Chondrocyte (in vitro differentiated cells): Measurements from ENCODE around the gene DENND6A. TPM values are rescaled to one million over a fixed set of nuclear protein-coding genes. Genes with fewer than 3 reads are reported as not detected.
A peak's percentile ranks its signal among the peaks of the same experiment; 100 is the strongest.
"Not testable (repeated sequence)": the region's sequence is repeated elsewhere in the genome, so short reads cannot be mapped to it uniquely, and the experiment has no call there.

ENCODE experiments used
- DNase-seq: peaks from one replicate; pipeline ENCODE4 v3.0.0; 2021; ENCODE audit warnings: mixed read lengths, low spot score
- H3K27ac Mint-ChIP-seq: one replicate; pipeline ENCODE4 v1.8.0; 2021; ENCODE audit warnings: mild to moderate bottlenecking, moderate library complexity, mixed read lengths; ENCODE audit not compliant: unreplicated experiment
- H3K27me3 Mint-ChIP-seq: 2 replicates; pipeline ENCODE4 v1.8.0; 2021; ENCODE audit warnings: low read depth, mixed read lengths
- H3K36me3 Mint-ChIP-seq: 2 replicates; pipeline ENCODE4 v1.8.0; 2021; ENCODE audit warnings: low read depth, mixed read lengths
- H3K4me1 Mint-ChIP-seq: 2 replicates; pipeline ENCODE4 v1.8.0; 2021; ENCODE audit warnings: low read depth, mild to moderate bottlenecking, mixed read lengths
- H3K4me3 Mint-ChIP-seq: one replicate; pipeline ENCODE4 v1.8.0; 2021; ENCODE audit warnings: mild to moderate bottlenecking, moderate library complexity, mixed read lengths; ENCODE audit not compliant: unreplicated experiment
- H3K9me3 Mint-ChIP-seq: 2 replicates; pipeline ENCODE4 v1.8.0; 2021; ENCODE audit warnings: low read depth, mixed read lengths
- CTCF ChIP-seq: fragments of 200-600 bp; sonication (generic); IDR thresholded peaks from 2 replicates; pipeline ENCODE4 v1.5.0; 2021; ENCODE audit warnings: antibody characterized with exemption, mild to moderate bottlenecking, moderate library complexity
- total RNA-seq: library from RNA; stranded (reverse); gene quantifications from 3 replicates; pipeline ENCODE4 v1.2.1, GENCODE V29; 2021

The DENND6A gene
- total RNA-seq, 1 donor from 2014 or later, result 19.8 TPM

- Mint-ChIP-seq H3K9me3 (no peaks in the 10 kb centered on the region), H3K36me3 (no peaks in the 10 kb centered on the region), H3K4me3 (no peak overlapping the region), H3K27me3 (no peaks in the 10 kb centered on the region), H3K27ac (no peak overlapping the region), H3K4me1 (peaks cover 5% of the 10 kb centered on the region)
- no peak for TF ChIP-seq CTCF
- no peak for DNase-seq
Measured at GRCh38 chr3:57696801-57697321, 4.0 kb upstream of the DENND6A start.

- H3K4me3 Mint-ChIP-seq, result peak overlapping the region; percentile 25
- no peaks in the 10 kb centered on the region for H3K9me3 Mint-ChIP-seq
- H3K27ac Mint-ChIP-seq, result no peak overlapping the region
- H3K36me3 Mint-ChIP-seq, result no peaks in the 10 kb centered on the region
- H3K4me1 Mint-ChIP-seq, result peaks cover 27% of the 10 kb centered on the region
- no peak for TF ChIP-seq CTCF
- no peak for DNase-seq
- H3K27me3 Mint-ChIP-seq, result no peaks in the 10 kb centered on the region
Measured at GRCh38 chr3:57694146-57694545, 1.3 kb upstream of the DENND6A start.

DNA sequence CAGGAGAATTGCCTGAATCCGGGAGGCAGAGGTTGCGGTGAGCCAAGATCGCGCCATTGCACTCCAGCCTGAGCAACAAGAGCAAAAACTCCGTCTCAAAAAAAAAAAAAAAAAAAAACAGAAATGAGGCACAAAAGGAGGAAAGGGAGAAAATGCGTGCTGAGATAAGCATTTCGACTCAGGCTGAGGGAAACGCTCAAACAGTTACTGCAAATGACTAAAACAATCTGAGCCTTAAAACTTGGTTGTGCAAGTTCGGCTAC is 813 bp downstream of the DENND6A start:
- H3K27ac Mint-ChIP-seq, result peak overlapping the region; percentile 92
- not testable (repeated sequence) for H3K27me3 Mint-ChIP-seq

DNA sequence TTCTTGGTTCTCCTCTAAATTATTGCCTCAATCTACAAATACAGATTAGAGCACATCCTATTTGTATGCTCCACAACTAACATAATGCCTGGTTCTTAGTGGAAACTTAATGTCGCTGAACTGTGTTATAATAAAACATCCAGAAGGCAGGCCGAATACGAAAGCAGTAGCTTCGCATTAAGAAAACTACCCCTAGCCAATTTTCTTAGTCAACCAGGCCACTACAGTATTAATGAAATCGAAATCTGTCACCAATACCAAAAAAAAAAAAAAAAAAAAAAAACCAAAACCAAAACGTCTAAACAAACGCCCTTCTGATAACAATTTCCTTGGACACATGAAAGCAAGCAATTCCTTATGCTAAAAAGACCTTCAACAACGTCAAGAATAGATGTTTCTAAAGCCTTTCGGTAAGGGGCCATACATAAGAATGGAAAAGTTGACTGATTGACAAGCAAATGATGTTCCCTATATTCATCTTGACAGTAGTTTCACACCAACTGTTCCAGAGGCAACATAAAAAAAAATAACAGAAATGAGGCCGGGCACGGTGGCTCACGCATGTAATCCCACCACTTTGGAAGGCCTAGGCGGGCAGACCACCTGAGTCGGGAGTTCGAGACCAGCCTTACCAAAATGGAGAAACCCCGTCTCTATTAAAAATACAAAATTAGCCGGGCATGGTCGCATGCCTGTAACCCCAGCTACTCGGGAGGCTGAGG is 1.3 kb downstream of the DENND6A start:
- DNase-seq, result no peak
- Mint-ChIP-seq H3K27me3 (no peaks in the 10 kb centered on the region), H3K27ac (peak overlapping the region; percentile 92), H3K36me3 (no peaks in the 10 kb centered on the region), H3K9me3 (no peaks in the 10 kb centered on the region), H3K4me1 (peaks cover 33% of the 10 kb centered on the region), H3K4me3 (peak overlapping the region; percentile 86)
- TF ChIP-seq CTCF, result peak; percentile 6

More for the DNA sequence above, 813 bp downstream of the DENND6A start:
- Mint-ChIP-seq H3K4me3 (peak overlapping the region; percentile 86), H3K4me1 (peaks cover 33% of the 10 kb centered on the region)
- H3K36me3 Mint-ChIP-seq, DNase-seq, H3K9me3 Mint-ChIP-seq: not testable (repeated sequence)

DNA sequence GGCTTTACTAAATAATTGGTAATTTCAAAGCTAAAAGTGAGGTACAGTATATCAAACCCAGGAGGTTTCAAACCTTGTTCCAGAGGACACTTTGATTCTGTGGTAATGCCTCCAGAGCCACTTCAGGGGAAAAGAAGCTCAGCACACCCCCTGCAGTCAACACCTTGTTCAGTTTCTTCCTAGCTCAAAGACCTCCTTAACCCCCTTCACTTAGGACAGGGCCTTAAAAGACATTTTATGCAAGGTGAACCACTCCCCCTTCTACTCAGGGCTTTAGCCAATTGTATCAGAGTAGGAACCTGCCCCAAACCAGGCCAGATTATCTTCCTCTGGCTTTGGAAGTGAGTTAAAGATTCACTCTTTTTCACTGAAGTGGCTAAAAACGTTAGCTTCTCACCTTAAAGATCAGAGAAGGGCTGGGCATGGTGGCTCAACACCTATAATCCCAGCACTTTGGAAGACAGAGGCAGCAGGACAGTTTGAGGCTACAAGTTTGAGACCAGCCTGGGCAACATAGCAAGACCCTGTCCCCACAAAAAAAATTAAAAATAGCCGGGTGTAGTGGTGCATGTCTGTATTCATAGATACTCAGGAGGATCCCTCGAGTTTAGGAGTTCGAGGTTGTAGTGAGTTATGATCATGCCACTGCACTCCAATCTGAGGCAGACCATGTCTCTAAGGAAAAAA is 3.4 kb downstream of the DENND6A start:
- no peaks in the 10 kb centered on the region for H3K36me3 Mint-ChIP-seq
- no peaks in the 10 kb centered on the region for H3K9me3 Mint-ChIP-seq
- H3K27ac Mint-ChIP-seq, result peak overlapping the region; percentile 5
- TF ChIP-seq CTCF, result no peak
- no peak overlapping the region for H3K4me3 Mint-ChIP-seq
- no peak for DNase-seq
- H3K4me1 Mint-ChIP-seq, result peaks cover 33% of the 10 kb centered on the region
- H3K27me3 Mint-ChIP-seq, result no peaks in the 10 kb centered on the region
